Activated CD4-positive, alpha-beta T cell treated with anti-CD3 and anti-CD28 coated beads, Interleukin-2, amount 10 ng/mL, durations not matched to agents 7 days and 5 days (primary cell): ENCODE data around the gene PGRMC1. TPM values are rescaled to one million over a fixed set of nuclear protein-coding genes. Genes with fewer than 3 reads are reported as not detected.
"Not testable (repeated sequence)": the region's sequence is repeated elsewhere in the genome, so short reads cannot be mapped to it uniquely, and the experiment has no call there.

ENCODE experiments used
- CTCF ChIA-PET: fragments of 350-600 bp; sonication (Branson Sonifier 250); formaldehyde crosslinking; loops from one replicate; lab custom pipeline; 2021; ENCODE audit warnings: antibody characterized with exemption; lab: Charles Lee
- POLR2A ChIA-PET: fragments of 350-600 bp; sonication (Branson Sonifier 250); formaldehyde crosslinking; loops from one replicate; lab custom pipeline; 2021; ENCODE audit warnings: antibody characterized with exemption; lab: Charles Lee
- DNase-seq: peaks from one replicate; pipeline ENCODE4 v3.0.0-alpha.2; 2020
- H3K27ac Mint-ChIP-seq: one replicate; pipeline ENCODE4 v1.8.0; 2021; ENCODE audit warnings: mild to moderate bottlenecking, moderate library complexity, mixed read lengths
- H3K27me3 Mint-ChIP-seq: one replicate; pipeline ENCODE4 v1.8.0; 2021; ENCODE audit warnings: mixed read lengths
- H3K36me3 Mint-ChIP-seq: one replicate; pipeline ENCODE4 v1.8.0; 2021; ENCODE audit warnings: low read depth, mixed read lengths
- H3K4me1 Mint-ChIP-seq: one replicate; pipeline ENCODE4 v1.8.0; 2021; ENCODE audit warnings: mixed read lengths
- H3K4me3 Mint-ChIP-seq: one replicate; pipeline ENCODE4 v1.8.0; 2021; ENCODE audit warnings: mild to moderate bottlenecking, moderate library complexity, mixed read lengths
- H3K9me3 Mint-ChIP-seq: one replicate; pipeline ENCODE4 v1.8.0; 2021; ENCODE audit warnings: mixed read lengths
- total RNA-seq, 2 experiments: library from RNA; stranded (reverse); gene quantifications; one replicate each; pipeline ENCODE4 v1.2.3, GENCODE V29; 2021

PGRMC1 gene
- total RNA-seq: 10 to 100 TPM; 29.8 to 30.1 TPM

DNA sequence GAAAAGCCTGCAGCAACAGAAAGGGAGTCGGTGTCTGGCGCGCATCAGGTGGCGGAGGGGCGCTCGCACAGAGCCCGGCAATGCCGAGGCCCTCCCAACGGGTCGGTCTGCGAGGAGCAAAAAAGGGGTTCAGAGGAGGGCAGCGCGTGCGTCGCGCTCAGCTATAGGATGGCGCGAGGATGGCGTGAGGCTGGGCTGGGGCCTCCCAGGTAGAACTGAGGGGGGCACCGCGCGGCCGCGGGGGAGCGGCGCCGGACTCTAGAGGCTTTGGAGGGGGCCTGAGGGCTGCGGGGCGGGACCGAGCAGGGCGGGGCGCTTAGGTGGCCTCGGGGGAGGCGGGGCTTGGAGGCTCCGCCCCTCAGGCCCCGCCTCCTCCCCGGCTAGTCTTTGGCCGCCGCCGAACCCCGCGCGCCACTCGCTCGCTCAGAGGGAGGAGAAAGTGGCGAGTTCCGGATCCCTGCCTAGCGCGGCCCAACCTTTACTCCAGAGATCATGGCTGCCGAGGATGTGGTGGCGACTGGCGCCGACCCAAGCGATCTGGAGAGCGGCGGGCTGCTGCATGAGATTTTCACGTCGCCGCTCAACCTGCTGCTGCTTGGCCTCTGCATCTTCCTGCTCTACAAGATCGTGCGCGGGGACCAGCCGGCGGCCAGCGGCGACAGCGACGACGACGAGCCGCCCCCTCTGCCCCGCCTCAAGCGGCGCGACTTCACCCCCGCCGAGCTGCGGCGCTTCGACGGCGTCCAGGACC is at the start of gene PGRMC1:
PGRMC1 (plus strand) TSS at position 414 of the 751 bp plus-strand sequence; CDS start at position 493, 79 bp downstream.
- Mint-ChIP-seq H3K4me1 (peaks cover 38% of the 10 kb centered on the region), H3K9me3 (no peaks in the 10 kb centered on the region), H3K4me3 (peak within 1 kb of the TSS; percentile 81), H3K36me3 (peaks cover 14% of the 10 kb centered on the region), H3K27ac (peak within 1 kb of the TSS; percentile 92), H3K27me3 (peaks cover 24% of the 10 kb centered on the region)
- ChIA-PET CTCF (interaction anchor here (0.6 kb wide), 1 partner anchor 150 kb away, joined by 3 read pairs; no protein-coding TSS in a partner anchor), POLR2A (no interaction called here)
- peak; percentile 84 for DNase-seq

GRCh38 chrX:119186763-119187162 is 49.3 kb upstream of the PGRMC1 start:
- Mint-ChIP-seq H3K27ac (no peak overlapping the region), H3K27me3 (no peaks in the 10 kb centered on the region), H3K36me3 (no peaks in the 10 kb centered on the region), H3K9me3 (no peaks in the 10 kb centered on the region), H3K4me1 (no peaks in the 10 kb centered on the region), H3K4me3 (no peak overlapping the region)
- CTCF ChIA-PET: no interaction called here
- POLR2A ChIA-PET: no interaction called here
- no peak for DNase-seq

- Mint-ChIP-seq H3K27ac (no peak overlapping the region), H3K4me3 (no peak overlapping the region), H3K36me3 (no peaks in the 10 kb centered on the region), H3K9me3 (no peaks in the 10 kb centered on the region), H3K4me1 (no peaks in the 10 kb centered on the region), H3K27me3 (no peaks in the 10 kb centered on the region)
- no peak for DNase-seq
- POLR2A ChIA-PET: no interaction called here
- CTCF ChIA-PET: no interaction called here
Measured at GRCh38 chrX:119187298-119187697, 48.8 kb upstream of the PGRMC1 start.

GRCh38 chrX:119189115-119189514 is 47.0 kb upstream of the PGRMC1 start:
- POLR2A ChIA-PET: no interaction called here
- Mint-ChIP-seq H3K36me3 (no peaks in the 10 kb centered on the region), H3K27ac (no peak overlapping the region), H3K4me3 (no peak overlapping the region), H3K4me1 (no peaks in the 10 kb centered on the region), H3K27me3 (no peaks in the 10 kb centered on the region), H3K9me3 (no peaks in the 10 kb centered on the region)
- CTCF ChIA-PET: interaction anchor here (0.7 to 1.1 kb wide), 2 partner anchors 19 to 89 kb away, joined by 3 read pairs; no protein-coding TSS in a partner anchor
- DNase-seq: no peak

- Mint-ChIP-seq H3K9me3 (no peaks in the 10 kb centered on the region), H3K4me1 (no peaks in the 10 kb centered on the region), H3K27ac (no peak overlapping the region), H3K36me3 (no peaks in the 10 kb centered on the region), H3K4me3 (no peak overlapping the region), H3K27me3 (no peaks in the 10 kb centered on the region)
- ChIA-PET CTCF (interaction anchor here (0.7 to 1.1 kb wide), 2 partner anchors 18 to 90 kb away, joined by 3 read pairs; no protein-coding TSS in a partner anchor), POLR2A (no interaction called here)
- no peak for DNase-seq
Measured at GRCh38 chrX:119189595-119189994, 46.5 kb upstream of the PGRMC1 start.

DNA sequence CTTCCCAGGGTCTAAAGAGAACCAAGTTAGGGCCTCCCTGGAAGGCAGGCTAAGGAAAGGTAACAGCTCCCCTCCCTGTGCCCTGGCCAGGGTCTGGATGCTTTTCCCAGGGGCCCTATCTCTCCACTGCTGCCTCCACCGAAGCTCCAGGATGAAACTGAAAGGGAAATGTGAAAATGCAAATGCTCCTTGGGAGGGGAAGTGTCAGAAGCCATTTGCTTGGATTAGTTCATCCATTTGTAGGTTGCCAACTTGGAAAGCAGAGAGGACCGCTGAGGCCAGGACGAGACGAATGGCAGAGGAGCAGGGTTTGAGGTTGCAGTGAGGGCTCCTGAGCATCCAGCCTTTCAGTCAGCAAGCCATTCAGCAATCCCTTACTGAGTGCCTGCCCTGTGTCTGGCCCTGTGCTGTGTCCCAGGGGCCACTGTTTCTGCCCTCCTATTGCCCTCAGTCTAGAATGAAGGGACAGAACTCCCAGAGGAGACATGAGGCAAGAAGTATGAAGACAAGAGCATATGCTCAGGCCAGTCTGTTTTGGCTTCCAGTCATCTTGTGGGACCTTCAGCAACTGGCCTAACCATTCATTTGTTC is 45.9 kb upstream of the PGRMC1 start:
- Mint-ChIP-seq H3K27me3 (no peaks in the 10 kb centered on the region), H3K4me1 (no peaks in the 10 kb centered on the region), H3K9me3 (no peaks in the 10 kb centered on the region), H3K27ac (no peak overlapping the region), H3K4me3 (no peak overlapping the region), H3K36me3 (no peaks in the 10 kb centered on the region)
- ChIA-PET CTCF (interaction anchor here (0.7 kb wide), 1 partner anchor 18 kb away, joined by 3 read pairs; no protein-coding TSS in a partner anchor), POLR2A (no interaction called here)
- DNase-seq: no peak

DNA sequence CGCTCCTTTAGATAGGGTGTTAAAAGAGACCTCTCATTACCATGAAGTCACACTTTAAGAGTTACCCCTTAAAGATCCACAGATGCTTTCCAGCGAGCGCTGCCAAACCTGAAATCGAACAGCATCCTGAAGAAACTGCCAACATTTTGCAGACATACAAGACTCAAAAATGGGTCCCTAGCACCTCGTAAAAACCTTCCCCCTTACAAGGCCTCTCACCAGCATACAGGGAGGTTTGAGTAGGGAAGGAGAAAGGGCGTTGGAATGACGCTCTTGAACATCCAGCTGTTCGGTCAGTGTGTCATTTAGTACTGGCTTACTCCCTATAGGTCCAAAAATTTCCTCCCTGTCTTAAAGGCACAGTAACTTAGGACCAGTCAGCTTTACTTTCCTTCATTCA is 45.3 kb upstream of the PGRMC1 start:
- no peaks in the 10 kb centered on the region for H3K9me3 Mint-ChIP-seq
- no peak for DNase-seq
- ChIA-PET POLR2A (no interaction called here), CTCF (no interaction called here)
- H3K4me3 Mint-ChIP-seq: no peak overlapping the region
- no peak overlapping the region for H3K27ac Mint-ChIP-seq
- no peaks in the 10 kb centered on the region for H3K36me3 Mint-ChIP-seq
- H3K27me3 Mint-ChIP-seq: no peaks in the 10 kb centered on the region
- H3K4me1 Mint-ChIP-seq: no peaks in the 10 kb centered on the region

DNA sequence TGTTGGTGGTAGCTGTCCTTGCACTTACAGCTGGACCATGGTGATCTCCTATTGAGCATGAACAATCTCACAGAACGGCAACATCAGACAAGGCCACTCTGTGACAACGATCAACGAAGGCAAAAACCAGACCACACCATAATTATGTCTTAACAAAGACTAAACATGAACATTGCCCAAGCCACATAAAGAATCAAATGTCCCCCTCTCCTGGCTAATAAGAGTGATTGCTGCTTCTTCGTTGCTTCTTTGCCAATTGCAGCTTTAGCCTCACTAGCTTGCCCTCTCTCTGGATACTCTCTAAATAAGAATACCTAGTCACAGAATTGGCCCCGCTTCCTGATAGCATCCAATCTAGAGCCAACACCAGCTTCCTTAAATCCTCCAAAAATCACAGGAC is 41.5 kb upstream of the PGRMC1 start:
- no peaks in the 10 kb centered on the region for H3K36me3 Mint-ChIP-seq
- POLR2A ChIA-PET: no interaction called here
- H3K4me3 Mint-ChIP-seq: no peak overlapping the region
- no peak overlapping the region for H3K27ac Mint-ChIP-seq
- CTCF ChIA-PET: interaction anchor here (1.0 to 1.2 kb wide), 2 partner anchors 11 to 76 kb away, joined by 3 read pairs; no protein-coding TSS in a partner anchor
- H3K27me3 Mint-ChIP-seq: no peaks in the 10 kb centered on the region
- DNase-seq: no peak
- H3K4me1 Mint-ChIP-seq: no peaks in the 10 kb centered on the region
- H3K9me3 Mint-ChIP-seq: no peaks in the 10 kb centered on the region

DNA sequence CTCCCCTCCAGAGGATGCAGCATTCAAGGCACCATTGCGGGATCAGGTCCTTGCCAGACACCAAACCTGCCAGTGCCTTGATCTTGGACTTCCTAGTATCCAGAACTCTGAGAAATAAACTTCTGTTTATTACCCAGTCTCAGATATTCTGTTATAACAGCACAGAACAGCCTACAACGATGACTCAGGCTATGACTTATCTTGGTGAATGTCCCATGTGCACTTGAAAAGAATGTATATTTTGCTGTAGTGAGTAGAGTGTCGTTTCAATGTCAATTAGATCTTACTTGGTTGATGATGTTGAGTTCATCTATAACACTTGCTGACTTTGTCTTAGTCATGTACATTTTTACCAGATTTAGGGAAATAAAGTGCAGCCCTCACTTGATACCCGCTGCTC is 34.5 kb upstream of the PGRMC1 start:
- Mint-ChIP-seq H3K27ac (no peak overlapping the region), H3K27me3 (peaks cover 11% of the 10 kb centered on the region), H3K4me1 (no peaks in the 10 kb centered on the region), H3K4me3 (no peak overlapping the region), H3K36me3 (no peaks in the 10 kb centered on the region), H3K9me3 (no peaks in the 10 kb centered on the region)
- no peak for DNase-seq
- POLR2A ChIA-PET: no interaction called here
- CTCF ChIA-PET: no interaction called here

DNA sequence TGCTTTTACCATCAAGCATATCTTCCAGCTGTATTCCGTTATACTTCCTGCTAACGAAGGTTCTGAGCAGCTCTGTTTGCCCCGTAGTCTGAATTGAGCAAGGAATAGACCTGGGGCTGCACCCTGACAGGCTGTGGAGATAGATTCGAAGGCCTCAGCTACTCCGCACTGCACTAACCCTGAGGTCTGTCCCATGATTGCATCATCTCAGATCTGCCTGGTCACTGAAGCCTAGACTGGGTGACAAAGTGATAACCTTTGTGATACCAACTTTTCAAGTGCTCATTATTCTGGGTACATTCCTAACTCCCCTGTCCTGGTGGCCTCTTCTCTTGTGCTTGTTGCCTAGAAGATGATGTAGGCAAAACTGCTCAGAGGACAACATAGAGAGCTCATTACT is 29.9 kb upstream of the PGRMC1 start:
- no peak for DNase-seq

GRCh38 chrX:119207483-119207882 is 28.6 kb upstream of the PGRMC1 start:
- DNase-seq, H3K36me3 Mint-ChIP-seq, H3K27ac Mint-ChIP-seq, H3K4me1 Mint-ChIP-seq, H3K9me3 Mint-ChIP-seq, H3K4me3 Mint-ChIP-seq, POLR2A ChIA-PET: not testable (repeated sequence)
- CTCF ChIA-PET: interaction anchor here (0.6 to 1.2 kb wide), 3 partner anchors 12 to 577 kb away, joined by 3 read pairs; no protein-coding TSS in a partner anchor
- H3K27me3 Mint-ChIP-seq: peaks cover 11% of the 10 kb centered on the region

More for the DNA sequence above, 29.9 kb upstream of the PGRMC1 start:
- ChIA-PET CTCF (interaction anchor here (0.6 kb wide), 2 partner anchors 11 to 28 kb away, joined by 3 read pairs; no protein-coding TSS in a partner anchor), POLR2A (no interaction called here)
- H3K27ac Mint-ChIP-seq: no peak overlapping the region
- no peak overlapping the region for H3K4me3 Mint-ChIP-seq
- no peaks in the 10 kb centered on the region for H3K4me1 Mint-ChIP-seq
- peaks cover 11% of the 10 kb centered on the region for H3K27me3 Mint-ChIP-seq
- no peaks in the 10 kb centered on the region for H3K9me3 Mint-ChIP-seq
- H3K36me3 Mint-ChIP-seq: no peaks in the 10 kb centered on the region

DNA sequence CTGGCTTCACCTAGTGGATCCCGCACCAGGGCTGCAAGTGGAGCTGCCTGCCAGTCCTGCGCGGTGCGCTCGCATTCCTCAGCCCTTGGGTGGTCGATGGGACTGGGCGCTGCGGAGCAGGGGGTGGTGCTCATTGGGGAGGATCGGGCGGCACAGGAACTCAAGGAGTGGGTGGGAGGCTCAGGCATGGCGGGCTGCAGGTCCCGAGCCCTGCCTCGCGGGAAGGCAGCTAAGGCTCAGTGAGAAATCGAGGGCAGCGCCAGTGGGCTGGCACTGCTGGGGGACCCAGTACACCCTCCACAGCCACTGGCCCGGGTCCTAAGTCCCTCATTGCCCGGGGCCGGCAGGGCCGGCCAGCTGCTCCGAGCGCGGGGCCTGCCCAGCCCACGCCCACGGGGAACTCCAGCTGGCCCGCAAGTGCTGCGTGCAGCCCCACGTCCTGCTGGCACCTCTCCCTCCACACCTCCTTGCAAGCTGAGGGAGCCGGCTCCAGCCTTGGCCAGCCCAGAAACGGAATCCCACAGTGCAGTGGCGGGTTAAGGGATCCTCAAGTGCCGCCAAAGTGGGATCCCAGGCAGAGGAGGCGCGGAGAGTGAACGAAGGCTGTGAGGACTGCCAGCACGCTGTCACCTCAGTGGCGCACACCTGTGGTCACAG is 27.6 kb upstream of the PGRMC1 start:
- Mint-ChIP-seq H3K27me3 (peaks cover 11% of the 10 kb centered on the region), H3K36me3 (no peaks in the 10 kb centered on the region), H3K4me1 (no peaks in the 10 kb centered on the region), H3K27ac (no peak overlapping the region), H3K4me3 (no peak overlapping the region), H3K9me3 (no peaks in the 10 kb centered on the region)
- no peak for DNase-seq
- ChIA-PET POLR2A (no interaction called here), CTCF (interaction anchor here (0.6 to 1.2 kb wide), 4 partner anchors 13 to 816 kb away, joined by 3 read pairs; no protein-coding TSS in a partner anchor)
